Lower leg skin (tissue), 4 donors: ENCODE measurements around the gene MDM2. TPM values are rescaled to one million over a fixed set of nuclear protein-coding genes. Genes with fewer than 3 reads are reported as not detected.
"Not testable (repeated sequence)": the region's sequence is repeated elsewhere in the genome, so short reads cannot be mapped to it uniquely, and the experiment has no call there.

ENCODE experiments used
- DNase-seq, 2 donors: peaks; one replicate each; pipeline ENCODE4 v3.0.0-alpha.2; 2019; ENCODE audit warnings: low spot score in 2 of 2
- H3K4me3 ChIP-seq: fragments of 200-600 bp; sonication (generic); 2 replicates; pipeline ENCODE4 v1.5.1; 2017; ENCODE audit warnings: mild to moderate bottlenecking, low read depth; ENCODE audit not compliant: poor library complexity, severe bottlenecking
- CTCF ChIP-seq, 3 donors: fragments of 450-650 bp; IDR thresholded peaks; one replicate each; pipeline ENCODE4 v1.5.1; 2016; ENCODE audit warnings: antibody characterized with exemption in 3 of 3, mild to moderate bottlenecking in 3 of 3, moderate library complexity in 2 of 3
- POLR2A ChIP-seq, 2 donors: fragments of 450-650 bp; IDR thresholded peaks; one replicate each; pipeline ENCODE4 v1.6.1; 2016 to 2017; ENCODE audit warnings: antibody characterized with exemption in 2 of 2, mild to moderate bottlenecking in 1 of 2, moderate library complexity in 1 of 2
- WGBS, 2 donors: methylation state at CpG; one replicate each; pipeline ENCODE4 v1.1.5; 2018; 5-methylcytosine and 5-hydroxymethylcytosine counted together
- intact Hi-C: fragments of 100-400 bp; cut with DNase I; formaldehyde crosslinking; loops from one replicate; pipeline ENCODE4 v1.15.0; 2023; ENCODE audit warnings: low total_unique reads
- total RNA-seq, 4 donors: library from RNA; depleted of rRNA; stranded (reverse); fragments of >200 nt; gene quantifications; one replicate each; pipeline ENCODE4 v1.1.0, GENCODE V29; 2016

Gene MDM2
- total RNA-seq, 4 donors from 2014 or later: 50.0 to 73.4 (median 60.3) TPM

GRCh38 chr12:68804657-68805591 is 3.1 kb upstream of the MDM2 start:
- DNase-seq: peak in 1 of 2 donors; percentile 85
- no peak for TF ChIP-seq POLR2A (IDR thresholded peaks at IDR 0.05)
- TF ChIP-seq CTCF (IDR thresholded peaks at IDR 0.05): no peak
- no peak overlapping the region for H3K4me3 ChIP-seq
- WGBS, 2 donors: 88 to 90% methylated on average over 32 of the region's 32 CpGs
- intact Hi-C loops: no loop called here

GRCh38 chr12:68805592-68806120 is 2.3 kb upstream of the MDM2 start:
- DNase-seq: no peak
- intact Hi-C loops: no loop called here
- H3K4me3 ChIP-seq: no peak overlapping the region
- no peak for TF ChIP-seq POLR2A (IDR thresholded peaks at IDR 0.05)
- TF ChIP-seq CTCF (IDR thresholded peaks at IDR 0.05): no peak
- WGBS, 2 donors: 90 to 93% methylated on average over 7 of the region's 7 CpGs

DNA sequence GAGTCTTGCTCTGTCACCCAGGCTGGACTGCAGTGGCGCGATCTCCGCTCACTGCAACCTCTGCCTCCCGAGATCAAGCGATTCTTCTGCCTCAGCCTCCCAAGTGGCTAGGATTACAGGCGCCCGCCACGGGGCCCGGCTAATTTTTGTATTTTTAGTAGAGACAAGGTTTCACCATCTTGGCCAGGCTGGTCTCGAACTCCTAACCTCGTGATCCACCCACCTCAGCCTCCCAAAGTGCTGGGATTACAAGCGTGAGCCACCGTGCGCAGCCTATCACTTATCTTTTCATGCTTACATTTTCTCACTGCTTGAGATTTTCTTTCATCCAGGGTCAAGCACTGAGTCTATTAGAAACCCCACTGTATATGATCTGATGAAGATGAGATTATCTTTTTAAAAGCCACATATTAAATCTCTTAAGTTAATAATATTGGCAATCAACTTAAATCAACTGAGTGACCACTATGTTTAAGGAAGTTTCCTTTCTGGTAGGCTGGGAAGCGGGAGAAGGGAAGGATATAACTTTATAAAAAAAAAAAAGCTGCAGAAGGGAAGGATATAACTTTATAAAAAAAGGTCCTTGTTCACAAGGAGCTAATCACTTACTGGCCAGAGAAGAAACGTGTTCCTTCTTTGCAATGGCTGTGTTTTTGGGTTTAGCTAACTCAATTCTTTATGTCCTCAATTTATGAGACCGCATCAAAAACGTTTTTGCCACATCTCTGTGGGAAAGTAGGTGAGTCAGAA is 1.3 kb upstream of the MDM2 start:
- intact Hi-C loops: no loop called here
- no peak overlapping the region for H3K4me3 ChIP-seq
- TF ChIP-seq POLR2A (IDR thresholded peaks at IDR 0.05): no peak
- no peak for TF ChIP-seq CTCF (IDR thresholded peaks at IDR 0.05)
- WGBS, 2 donors: 82% methylated on average over 18 of the region's 18 CpGs
- peak in 1 of 2 donors; percentile 74 for DNase-seq

- 7 to 20% methylated on average over 10 of the region's 10 CpGs for WGBS, 2 donors
- intact Hi-C loops: not testable (repeated sequence)
- H3K4me3 ChIP-seq: peak overlapping the region; percentile 90
- DNase-seq: peak in 1 of 2 donors; percentile 93
Observed at GRCh38 chr12:68807274-68807575, 752 bp upstream of the MDM2 start.

DNA sequence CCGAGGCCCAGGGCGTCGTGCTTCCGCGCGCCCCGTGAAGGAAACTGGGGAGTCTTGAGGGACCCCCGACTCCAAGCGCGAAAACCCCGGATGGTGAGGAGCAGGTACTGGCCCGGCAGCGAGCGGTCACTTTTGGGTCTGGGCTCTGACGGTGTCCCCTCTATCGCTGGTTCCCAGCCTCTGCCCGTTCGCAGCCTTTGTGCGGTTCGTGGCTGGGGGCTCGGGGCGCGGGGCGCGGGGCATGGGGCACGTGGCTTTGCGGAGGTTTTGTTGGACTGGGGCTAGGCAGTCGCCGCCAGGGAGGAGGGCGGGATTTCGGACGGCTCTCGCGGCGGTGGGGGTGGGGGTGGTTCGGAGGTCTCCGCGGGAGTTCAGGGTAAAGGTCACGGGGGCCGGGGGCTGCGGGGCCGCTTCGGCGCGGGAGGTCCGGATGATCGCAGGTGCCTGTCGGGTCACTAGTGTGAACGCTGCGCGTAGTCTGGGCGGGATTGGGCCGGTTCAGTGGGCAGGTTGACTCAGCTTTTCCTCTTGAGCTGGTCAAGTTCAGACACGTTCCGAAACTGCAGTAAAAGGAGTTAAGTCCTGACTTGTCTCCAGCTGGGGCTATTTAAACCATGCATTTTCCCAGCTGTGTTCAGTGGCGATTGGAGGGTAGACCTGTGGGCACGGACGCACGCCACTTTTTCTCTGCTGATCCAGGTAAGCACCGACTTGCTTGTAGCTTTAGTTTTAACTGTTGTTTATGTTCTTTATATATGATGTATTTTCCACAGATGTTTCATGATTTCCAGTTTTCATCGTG is 612 bp downstream of the MDM2 start:
- peak overlapping the region; percentile 90 for H3K4me3 ChIP-seq
- DNase-seq: peak; percentile 89 to 96
- no peak for TF ChIP-seq CTCF (IDR thresholded peaks at IDR 0.05)
- no peak for TF ChIP-seq POLR2A (IDR thresholded peaks at IDR 0.05)
- WGBS, 2 donors: 0 to 1% methylated on average over 34 to 53 of the region's 61 CpGs
- intact Hi-C loops: no loop called here
